Pancreas (tissue), 10 donors: ENCODE data around the gene BBOF1. TPM values are rescaled to one million over a fixed set of nuclear protein-coding genes. Genes with fewer than 3 reads are reported as not detected.

Source experiments
- ATAC-seq, 4 donors: fragments of 200-7000 bp; cut with Tn5 transposase; one replicate each; pipeline versions ENCODE4 v1.8.0 to v1.9.1; 2020; ENCODE audit warnings: mild to moderate bottlenecking in 4 of 4, moderate library complexity in 4 of 4
- DNase-seq, 6 donors: peaks; one replicate each; pipeline ENCODE4 v3.0.0-alpha.2; 2020
- FAIRE-seq: peaks from 2 replicates; lab custom pipeline; 2012; peaks lifted over from hg19 to GRCh38; lab: Jason Lieb, UNC
- H3K27ac ChIP-seq, 4 donors: fragments of 200-600 bp; sonication (generic); 1 replicate in 3 of 4; 2 replicates in 1 of 4; pipeline versions ENCODE4 v1.5.0 to v1.8.0; 2020
- H3K27me3 ChIP-seq, 4 donors: fragments of 200-600 bp; one replicate each; pipeline ENCODE4 v1.8.0; 2021
- H3K36me3 ChIP-seq, 3 donors: fragments of 200-600 bp; sonication (generic) in 1 of 3; one replicate each; pipeline versions ENCODE4 v1.5.0 to v1.8.0; 2020 to 2021
- H3K4me1 ChIP-seq, 3 donors: fragments of 200-600 bp; one replicate each; pipeline ENCODE4 v1.8.0; 2021
- H3K4me3 ChIP-seq, 4 donors: fragments of 200-600 bp; sonication (generic) in 2 of 4; one replicate each; pipeline versions ENCODE4 v1.5.0 to v1.8.0; 2020 to 2021
- H3K9me3 ChIP-seq, 4 donors: fragments of 200-600 bp; one replicate each; pipeline ENCODE4 v1.8.0; 2021
- WGBS, 2 donors: extraction: QIAGEN DNeasy Blood & Tissue Kit; methylation state at CpG; one replicate each; pipeline ENCODE4 v1.1.7; 2013; 5-methylcytosine and 5-hydroxymethylcytosine counted together
- intact Hi-C, 3 donors: fragments of 100-400 bp; cut with DNase I; formaldehyde crosslinking; loops; one replicate each; pipeline versions ENCODE4 v1.11.1 to v1.14.2; 2022
- polyA plus RNA-seq, 2 donors: library from polyadenylated mRNA; stranded (reverse); fragments of 200-250 nt; gene quantifications; one replicate each; pipeline ENCODE4 v1.2.3, GENCODE V29; 2013
- total RNA-seq, 6 donors: library from RNA; stranded (reverse); fragmentation: NEBNext Ultra II Directional in 4 of 6; extraction: Animal tissue kit (Norgen Biotek cat#: 25700) in 4 of 6; gene quantifications; one replicate each; pipeline versions ENCODE4 v1.2.1 to v1.2.4, GENCODE V29; 2021 to 2023
- TF ChIP-seq, protein P1 (sequence below), 4 donors: fragments of 200-600 bp; sonication (generic) in 3 of 4; IDR thresholded peaks; one replicate each; pipeline versions ENCODE4 v1.5.0 to v1.8.0; 2021; ENCODE audit warnings: antibody characterized with exemption in 4 of 4
- donor health status: healthy with polysubstance abuse.
- donor health status: DM: no; HTN: no; CAD: no; lungs with moderate emphysema.
- donor health status: DM: no; HTN: no; CAD: no.
- donor health status: control.
- donor health status: control.
- donor health status: Bipolar disorder and iron deficiency.
- donor health status: DM: yes; HTN: yes; CAD: no.
- donor health status: DM: no; HTN: no; CAD: no.
- donor health status: DM: no; HTN: no; CAD: no.
- donor health status: DM: yes; HTN: yes; CAD: no.

BBOF1 gene
- total and polyA plus RNA-seq, 8 donors: 1.0 to 4.6 (median 2.0) TPM

- intact Hi-C loops: no loop called here
- DNase-seq (peak in 1 of 6 donors; percentile 49), ATAC-seq (no peak), FAIRE-seq (no peak)
- no peak overlapping the region for H3K4me3 ChIP-seq
- TF ChIP-seq, protein P1, sequence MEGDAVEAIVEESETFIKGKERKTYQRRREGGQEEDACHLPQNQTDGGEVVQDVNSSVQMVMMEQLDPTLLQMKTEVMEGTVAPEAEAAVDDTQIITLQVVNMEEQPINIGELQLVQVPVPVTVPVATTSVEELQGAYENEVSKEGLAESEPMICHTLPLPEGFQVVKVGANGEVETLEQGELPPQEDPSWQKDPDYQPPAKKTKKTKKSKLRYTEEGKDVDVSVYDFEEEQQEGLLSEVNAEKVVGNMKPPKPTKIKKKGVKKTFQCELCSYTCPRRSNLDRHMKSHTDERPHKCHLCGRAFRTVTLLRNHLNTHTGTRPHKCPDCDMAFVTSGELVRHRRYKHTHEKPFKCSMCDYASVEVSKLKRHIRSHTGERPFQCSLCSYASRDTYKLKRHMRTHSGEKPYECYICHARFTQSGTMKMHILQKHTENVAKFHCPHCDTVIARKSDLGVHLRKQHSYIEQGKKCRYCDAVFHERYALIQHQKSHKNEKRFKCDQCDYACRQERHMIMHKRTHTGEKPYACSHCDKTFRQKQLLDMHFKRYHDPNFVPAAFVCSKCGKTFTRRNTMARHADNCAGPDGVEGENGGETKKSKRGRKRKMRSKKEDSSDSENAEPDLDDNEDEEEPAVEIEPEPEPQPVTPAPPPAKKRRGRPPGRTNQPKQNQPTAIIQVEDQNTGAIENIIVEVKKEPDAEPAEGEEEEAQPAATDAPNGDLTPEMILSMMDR (IDR thresholded peaks at IDR 0.05): no peak
- H3K27me3 ChIP-seq: no peaks in the 10 kb centered on the region
- H3K4me1 ChIP-seq: peaks cover 0 to 3% (median 0%) of the 10 kb centered on the region in 3 donors
- no peak overlapping the region for H3K27ac ChIP-seq
- peaks cover 0 to 3% (median 0%) of the 10 kb centered on the region in 3 donors for H3K36me3 ChIP-seq
- no peaks in the 10 kb centered on the region for H3K9me3 ChIP-seq
- 28 to 29% methylated on average over 1 of the region's 1 CpG for WGBS, 2 donors
Measured at GRCh38 chr14:74014299-74014698, 4.8 kb upstream of the BBOF1 start.

DNA sequence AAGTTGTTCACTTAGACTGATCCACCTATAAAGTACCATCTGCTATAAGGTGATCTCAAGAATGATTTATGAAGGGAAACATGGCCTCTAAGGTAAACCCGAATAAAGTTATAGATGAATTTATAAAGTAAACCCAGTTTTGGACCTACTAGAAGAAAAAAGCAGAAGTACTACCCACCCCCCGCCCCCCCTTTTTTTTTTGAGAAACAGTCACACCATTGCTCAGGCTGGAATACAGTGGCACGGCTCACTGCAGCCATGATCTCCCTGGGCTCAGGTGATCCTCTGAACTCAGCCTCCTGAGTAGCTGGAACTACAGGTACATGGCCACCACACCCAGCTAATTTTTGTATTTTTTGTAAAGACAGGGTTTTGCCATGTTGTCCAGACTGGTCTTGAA lies 4.0 kb upstream of the BBOF1 start:
- FAIRE-seq (no peak), ATAC-seq (no peak), DNase-seq (no peak)
- H3K9me3 ChIP-seq: no peaks in the 10 kb centered on the region
- 90% methylated on average over 3 of the region's 3 CpGs for WGBS, 2 donors
- H3K27me3 ChIP-seq: no peaks in the 10 kb centered on the region
- no peak overlapping the region for H3K4me3 ChIP-seq
- H3K36me3 ChIP-seq: no peaks in the 10 kb centered on the region
- H3K4me1 ChIP-seq: peaks cover 0 to 9% (median 0%) of the 10 kb centered on the region in 3 donors
- no peak overlapping the region for H3K27ac ChIP-seq
- TF ChIP-seq, protein P1 (IDR thresholded peaks at IDR 0.05): no peak
- intact Hi-C loops: no loop called here

DNA sequence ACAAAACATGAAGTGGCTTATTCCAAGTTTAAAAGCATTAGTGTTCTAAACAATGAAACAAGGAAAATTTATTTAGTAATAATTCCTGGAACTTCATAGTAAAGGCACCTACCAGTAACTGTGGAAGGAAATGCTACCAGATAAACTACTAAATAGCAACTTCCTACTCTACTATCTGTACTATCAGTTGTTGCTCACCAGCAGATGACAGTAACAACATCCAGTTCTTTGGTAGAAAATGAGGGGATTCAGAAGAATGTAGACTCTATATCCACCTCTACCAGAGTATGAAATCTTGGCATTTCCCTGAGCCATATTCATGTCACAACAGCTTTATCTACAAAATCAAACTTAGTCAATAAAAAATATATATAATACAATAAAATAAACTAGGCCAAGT lies 3.2 kb upstream of the BBOF1 start:
- H3K36me3 ChIP-seq: no peaks in the 10 kb centered on the region
- TF ChIP-seq, protein P1 (IDR thresholded peaks at IDR 0.05): no peak
- H3K4me3 ChIP-seq: no peak overlapping the region
- H3K27ac ChIP-seq: no peak overlapping the region
- no peaks in the 10 kb centered on the region for H3K9me3 ChIP-seq
- ATAC-seq: no peak
- no peak for DNase-seq
- H3K27me3 ChIP-seq: no peaks in the 10 kb centered on the region
- no peak for FAIRE-seq
- H3K4me1 ChIP-seq: peaks cover 0 to 9% (median 0%) of the 10 kb centered on the region in 3 donors
- intact Hi-C loops: no loop called here

DNA sequence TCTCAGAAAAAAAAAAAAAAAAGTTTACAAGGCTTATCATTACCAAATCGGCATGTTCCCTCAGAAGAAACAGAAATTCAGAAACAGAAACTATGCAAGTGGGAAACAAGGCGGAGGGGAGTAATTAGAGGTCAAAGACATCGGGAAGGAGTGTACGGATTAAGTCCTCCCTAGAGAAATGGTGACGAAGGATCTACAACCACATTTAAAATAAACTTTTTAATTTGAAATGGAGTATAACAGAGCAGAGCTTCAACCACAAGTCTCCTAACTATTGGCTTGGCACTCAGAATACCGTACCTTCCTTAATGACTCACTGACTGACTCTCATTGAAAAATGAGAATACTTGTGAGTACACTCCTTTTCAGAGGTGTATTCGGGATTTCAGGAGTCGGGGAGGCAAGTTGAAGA lies 969 bp upstream of the BBOF1 start:
- no peaks in the 10 kb centered on the region for H3K36me3 ChIP-seq
- peaks cover 0 to 9% (median 0%) of the 10 kb centered on the region in 3 donors for H3K4me1 ChIP-seq
- intact Hi-C loops: no loop called here
- DNase-seq (no peak), FAIRE-seq (no peak), ATAC-seq (peak; percentile 29 to 62 (median 38))
- TF ChIP-seq, protein P1 (IDR thresholded peaks at IDR 0.05): no peak
- WGBS, 2 donors: 2 to 3% methylated on average over 8 of the region's 8 CpGs
- H3K27ac ChIP-seq: peak overlapping the region; percentile 94 to 98 (median 97)
- H3K27me3 ChIP-seq: no peaks in the 10 kb centered on the region
- peak overlapping the region; percentile 56 to 87 (median 84) for H3K4me3 ChIP-seq
- H3K9me3 ChIP-seq: no peaks in the 10 kb centered on the region

GRCh38 chr14:74019408-74020137 lies 424 bp downstream of the BBOF1 start:
- TF ChIP-seq, protein P1 (IDR thresholded peaks at IDR 0.05): no peak
- WGBS, 2 donors: 3% methylated on average over 21 of the region's 21 CpGs
- Histone ChIP-seq H3K9me3 (no peaks in the 10 kb centered on the region), H3K27ac (peak overlapping the region; percentile 64 to 97 (median 96)), H3K4me1 (peaks cover 0 to 9% (median 0%) of the 10 kb centered on the region in 3 donors), H3K27me3 (no peaks in the 10 kb centered on the region), H3K4me3 (peak overlapping the region; percentile 56 to 87 (median 84)), H3K36me3 (no peaks in the 10 kb centered on the region)
- FAIRE-seq (no peak), DNase-seq (no peak), ATAC-seq (peak in 2 of 4 donors; percentile 1 to 4)
- intact Hi-C loops: no loop called here
